ENCODE results near the gene SFXN5.
A peak's percentile ranks its signal among the peaks of the same experiment; 100 is the strongest.
"Not testable (repeated sequence)": the region's sequence is repeated elsewhere in the genome, so short reads cannot be mapped to it uniquely, and the experiment has no call there.

SFXN5 gene

GRCh38 chr2:73100956-73101355 lies 29.4 kb upstream of the SFXN5 start:
- DNase-seq: no peak

DNA sequence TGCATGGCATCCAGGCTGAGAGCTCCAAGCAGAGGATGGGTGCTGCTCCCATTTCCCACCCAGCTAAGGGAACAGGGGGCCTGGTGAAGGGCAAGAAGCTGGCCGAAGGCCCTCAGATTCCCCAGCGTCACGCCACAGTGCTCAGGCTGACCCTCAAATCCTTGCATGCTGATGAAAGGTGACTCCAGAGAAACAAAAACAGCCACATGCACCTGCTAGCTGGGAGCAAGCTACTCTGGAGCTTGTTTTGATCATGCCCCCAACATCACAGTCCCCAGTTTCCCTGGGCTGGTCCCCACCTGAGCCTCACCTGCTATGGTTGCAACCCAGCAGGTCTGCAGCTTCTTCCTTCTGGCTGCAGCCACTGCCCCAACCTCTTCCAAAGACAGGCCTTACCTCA lies 28.0 kb upstream of the SFXN5 start:
- no peak for DNase-seq

GRCh38 chr2:73095910-73096309 lies 24.4 kb upstream of the SFXN5 start:
- DNase-seq: no peak

DNA sequence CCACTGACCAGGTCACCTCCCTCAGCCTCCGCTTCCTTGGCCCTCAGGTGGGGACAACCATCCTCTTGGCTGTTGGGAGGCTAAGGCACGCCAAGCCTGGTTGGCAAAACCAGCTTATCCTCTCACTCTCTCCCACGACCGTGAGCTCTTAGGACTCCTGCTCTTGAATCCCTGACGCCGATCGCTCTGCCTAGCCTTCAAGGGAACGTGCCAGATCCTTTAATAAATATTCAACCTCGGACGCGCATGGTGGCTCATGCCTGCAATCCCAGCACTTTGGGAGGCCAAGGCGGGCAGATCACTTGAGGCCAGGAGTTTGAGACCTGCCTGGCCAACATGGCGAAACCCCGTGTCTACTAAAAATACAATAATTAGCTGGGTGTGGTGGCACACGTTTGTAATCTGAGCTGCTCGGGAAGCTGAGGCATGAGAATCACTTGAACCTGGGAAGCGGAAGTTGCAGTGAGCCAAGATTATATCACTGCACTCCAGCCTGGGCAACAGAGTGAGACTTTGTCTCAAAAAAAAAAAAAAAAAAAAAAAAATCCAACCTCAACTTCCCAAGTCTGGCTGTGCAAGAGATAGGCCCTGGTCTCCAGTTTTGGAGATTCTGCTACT lies 22.2 kb upstream of the SFXN5 start:
- DNase-seq: not testable (repeated sequence)

GRCh38 chr2:73092146-73092783 lies 20.8 kb upstream of the SFXN5 start:
- DNase-seq: no peak

DNA sequence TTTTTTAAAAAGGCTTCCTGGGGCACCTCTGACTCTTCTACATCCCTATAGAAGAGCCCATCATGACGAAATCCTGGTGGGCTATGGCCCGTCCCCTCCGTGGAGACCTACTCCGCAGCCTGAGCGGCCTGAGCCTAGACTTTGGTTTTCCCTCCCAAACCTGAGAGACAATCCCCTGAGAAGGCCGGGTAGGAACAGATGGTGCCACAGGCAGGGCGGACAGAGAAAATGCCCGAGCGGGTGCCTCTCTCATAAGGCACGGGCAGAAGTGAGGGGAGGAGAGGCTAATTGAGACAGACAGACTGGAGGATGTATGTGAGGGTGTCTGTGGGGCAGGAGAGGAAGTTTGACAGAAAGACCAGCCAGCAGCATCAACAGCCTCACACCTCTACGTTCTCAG lies 20.2 kb upstream of the SFXN5 start:
- DNase-seq: no peak

DNA sequence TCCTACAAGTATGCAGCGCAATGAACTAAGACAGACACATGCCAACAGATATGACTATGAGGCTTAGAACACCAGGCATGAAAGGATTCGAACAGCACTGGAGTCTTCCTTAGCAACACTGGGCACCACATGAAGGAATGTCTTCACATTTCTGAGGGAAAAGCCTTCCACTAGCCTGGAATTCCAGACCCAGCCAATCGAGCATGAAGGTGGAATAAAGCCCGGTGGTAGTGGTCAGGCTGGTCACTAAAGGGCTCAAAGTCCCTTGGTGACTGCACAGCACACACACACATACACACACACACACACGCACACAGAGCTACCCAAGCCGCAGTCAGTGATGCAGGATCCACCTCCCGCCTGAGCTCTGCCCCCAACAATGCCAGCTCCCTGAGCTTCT lies 19.7 kb upstream of the SFXN5 start:
- DNase-seq: no peak

- peak; percentile 43 to 73 for DNase-seq
These were observed 17.9 kb upstream of the SFXN5 start for GRCh38 chr2:73089270-73090030.

DNA sequence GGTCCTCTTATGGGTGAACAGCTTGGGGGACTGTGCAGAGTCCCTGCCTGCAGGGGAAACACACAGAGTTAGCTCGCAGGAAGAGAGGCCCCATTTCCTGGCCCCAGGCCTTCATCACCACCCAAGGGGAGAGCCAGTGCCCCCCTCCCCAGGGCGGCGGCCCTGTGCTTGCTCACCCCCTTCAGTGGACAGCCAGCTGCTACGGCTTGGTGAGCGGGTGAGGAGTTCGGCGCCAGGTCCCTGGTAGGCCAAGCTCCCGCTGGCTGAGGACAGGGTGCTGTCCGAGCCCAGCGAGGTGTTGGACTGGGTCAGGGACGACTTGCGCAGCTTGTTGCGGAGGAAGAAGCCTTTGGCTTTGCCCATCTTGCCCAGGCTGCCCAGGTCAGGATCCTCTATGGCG lies 17.2 kb upstream of the SFXN5 start:
- no peak for DNase-seq

- DNase-seq: no peak
These were observed 16.7 kb upstream of the SFXN5 start for GRCh38 chr2:73088211-73088610.

GRCh38 chr2:73087311-73087710 lies 15.8 kb upstream of the SFXN5 start:
- DNase-seq: no peak

- peak; percentile 34 to 42 for DNase-seq
These were observed 14.2 kb upstream of the SFXN5 start for GRCh38 chr2:73085691-73086090.

DNA sequence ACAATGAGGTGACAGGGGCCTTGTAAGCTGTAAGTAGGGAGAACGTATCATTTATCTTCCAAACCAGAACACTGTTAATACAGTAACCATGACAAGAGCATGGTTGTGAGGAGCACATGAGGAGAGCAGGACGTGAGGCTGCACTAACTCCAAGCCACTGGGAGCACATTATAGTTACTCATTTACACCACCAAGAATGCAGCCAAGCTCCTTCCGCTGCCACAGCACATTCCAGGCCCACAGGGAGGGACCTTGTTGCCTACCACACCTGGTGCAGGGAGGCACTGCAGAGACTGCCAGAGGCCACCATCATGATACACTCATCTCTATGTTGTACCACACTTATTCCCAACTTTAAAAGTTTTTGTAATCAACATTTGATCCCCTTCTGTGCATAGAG lies 13.5 kb upstream of the SFXN5 start:
- DNase-seq: no peak

- no peak for DNase-seq
These were observed 12.6 kb upstream of the SFXN5 start for GRCh38 chr2:73083886-73084800.

DNA sequence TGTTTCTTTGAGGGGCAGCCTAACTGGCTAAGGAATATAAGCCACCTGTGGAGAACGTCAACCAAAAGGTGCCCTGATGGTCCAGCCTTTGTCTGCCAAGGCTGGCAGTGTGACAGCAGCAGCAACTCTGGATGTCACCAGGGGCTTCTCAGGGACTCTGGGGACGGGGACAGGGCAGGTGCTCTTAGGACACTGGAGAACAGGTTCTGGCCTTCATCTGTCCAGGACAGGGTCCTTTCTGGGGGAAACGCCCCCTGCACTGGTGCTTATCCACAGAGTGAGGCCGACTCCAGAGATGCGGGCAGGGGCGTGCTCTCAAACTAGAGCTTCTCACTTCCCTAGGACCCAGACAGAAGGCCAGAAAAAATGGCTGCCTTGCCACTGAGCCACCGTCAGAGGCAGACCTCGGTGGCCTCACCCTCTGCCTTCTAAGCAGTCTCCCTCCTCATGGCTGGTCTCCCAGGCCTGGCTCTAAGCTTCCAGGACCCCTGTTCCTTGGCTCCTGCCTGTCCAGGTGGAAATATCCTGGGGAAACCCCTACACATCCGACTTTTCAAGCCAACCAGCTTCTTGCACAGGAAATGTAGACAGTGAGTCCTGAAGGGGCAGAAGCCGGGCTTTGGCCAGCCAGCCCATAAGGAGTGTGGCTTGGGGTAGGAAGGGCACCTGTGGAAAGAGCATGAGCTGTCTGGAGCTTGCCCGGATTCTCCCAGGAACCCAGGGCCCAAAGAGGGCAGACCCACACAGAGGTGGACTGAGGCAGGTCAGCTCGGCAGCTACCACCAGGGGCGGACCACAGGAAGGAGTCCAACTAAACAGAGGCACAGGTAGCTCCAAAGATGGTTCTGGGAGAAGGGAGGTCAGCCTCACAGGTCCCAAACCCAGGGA lies 11.3 kb upstream of the SFXN5 start:
- no peak for DNase-seq

GRCh38 chr2:73081181-73081671 lies 9.7 kb upstream of the SFXN5 start:
- no peak for DNase-seq

GRCh38 chr2:73080321-73081131 lies 9.0 kb upstream of the SFXN5 start:
- DNase-seq: no peak

DNA sequence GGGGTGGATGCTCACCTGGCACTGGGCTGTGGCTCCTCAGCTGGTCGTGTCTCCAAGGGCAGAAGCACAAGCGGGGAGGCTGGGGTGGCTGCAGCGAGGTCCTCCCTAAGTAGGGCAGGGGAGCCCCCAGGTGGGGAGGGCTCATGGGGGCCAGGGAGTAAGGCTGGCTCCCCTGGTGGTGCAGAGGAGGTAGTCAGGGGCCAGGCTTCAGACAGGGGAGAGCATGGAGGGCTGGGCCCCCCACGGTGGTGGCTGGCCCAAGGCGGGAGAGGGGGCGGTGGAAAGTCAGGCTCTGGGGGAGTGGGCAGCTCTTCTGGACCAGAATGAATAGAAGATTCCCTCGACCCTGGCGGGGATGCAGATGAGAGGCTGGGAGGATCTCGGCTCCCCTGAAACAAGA lies 8.1 kb upstream of the SFXN5 start:
- DNase-seq: no peak

DNA sequence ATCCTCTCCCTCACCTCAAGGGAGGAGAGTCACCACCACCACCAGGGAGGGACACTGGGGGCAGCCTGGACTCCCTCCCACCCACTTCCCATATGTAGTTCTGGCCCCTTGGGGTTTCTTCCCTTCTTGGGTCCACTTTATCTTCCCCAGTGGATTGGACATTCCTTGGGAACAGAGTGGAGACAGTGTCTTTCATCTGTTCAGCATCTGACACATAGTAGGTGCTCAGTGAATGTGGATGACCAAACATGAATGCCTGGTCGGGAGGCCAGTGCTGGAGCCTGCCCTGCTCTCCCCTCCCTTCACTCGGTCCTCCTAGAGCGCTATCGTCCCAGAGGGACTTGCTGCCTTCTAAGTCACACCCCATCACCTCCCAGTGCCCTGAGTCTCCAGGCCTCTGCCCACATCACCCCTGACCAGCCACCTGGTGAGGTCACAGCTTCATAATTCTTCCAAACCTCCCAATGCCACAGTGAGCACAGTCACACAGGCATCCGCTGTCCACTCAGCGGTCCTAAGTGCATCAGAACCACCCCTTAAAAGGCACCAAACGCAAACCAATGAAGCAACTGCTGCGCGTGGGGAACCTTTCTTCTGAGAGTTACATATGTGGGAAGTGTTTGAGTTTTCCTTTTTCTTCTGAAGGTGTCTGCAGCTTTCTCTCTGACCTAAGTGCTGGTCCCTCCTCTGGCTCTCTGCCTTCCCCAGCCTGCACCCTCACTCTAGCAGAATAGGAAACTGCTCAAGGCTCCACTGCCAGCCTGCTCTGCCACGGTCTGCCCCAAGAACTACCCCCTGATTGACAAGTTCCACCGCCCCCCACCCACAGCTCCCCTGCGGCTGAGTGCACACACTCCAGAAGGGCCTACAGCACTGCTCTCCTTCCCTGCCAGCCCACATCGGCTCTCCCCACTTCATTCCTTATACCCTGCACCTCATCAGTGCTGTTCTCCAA lies 7.2 kb upstream of the SFXN5 start:
- no peak for DNase-seq

GRCh38 chr2:73077424-73077795 lies 5.9 kb upstream of the SFXN5 start:
- no peak for DNase-seq
